ENCODE results near the gene ZNF511.

DNA sequence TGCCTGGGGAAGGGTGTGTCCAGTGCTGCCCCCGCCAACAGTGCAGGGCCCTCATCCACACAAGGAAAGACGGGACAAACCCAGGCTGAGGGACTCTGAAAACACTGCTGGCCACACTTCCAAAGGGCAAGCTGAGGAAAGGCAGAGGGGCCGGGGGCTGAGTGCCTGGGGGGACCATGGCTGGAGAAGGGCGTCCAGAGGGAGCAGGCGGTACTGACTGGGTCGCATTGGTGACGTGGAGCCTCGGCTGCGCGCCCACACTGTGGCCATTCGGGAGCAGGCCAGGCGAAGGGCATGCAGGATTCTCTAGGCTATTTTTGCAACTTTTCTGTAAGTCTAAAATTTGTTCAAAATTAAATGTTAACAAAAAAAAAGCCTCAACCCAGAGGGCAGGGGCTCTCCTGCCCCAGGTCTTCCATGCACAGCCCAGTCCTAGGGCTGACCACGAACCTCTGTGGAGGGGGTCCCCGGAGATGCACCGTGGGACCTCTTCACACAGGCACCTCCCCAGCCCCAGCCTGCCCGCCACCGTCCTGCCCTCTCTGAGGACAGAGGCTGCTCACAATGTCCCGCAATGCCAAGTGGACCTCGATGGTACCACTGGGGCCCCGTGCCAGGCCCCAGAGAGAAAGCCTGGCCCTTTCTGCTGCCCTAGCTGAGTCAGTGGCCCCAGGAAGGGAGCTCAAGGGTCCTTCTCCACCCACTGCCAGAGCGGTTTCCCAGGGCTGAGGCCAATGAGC lies 42.5 kb upstream of the ZNF511 start:
- TF ChIP-seq, protein P1, sequence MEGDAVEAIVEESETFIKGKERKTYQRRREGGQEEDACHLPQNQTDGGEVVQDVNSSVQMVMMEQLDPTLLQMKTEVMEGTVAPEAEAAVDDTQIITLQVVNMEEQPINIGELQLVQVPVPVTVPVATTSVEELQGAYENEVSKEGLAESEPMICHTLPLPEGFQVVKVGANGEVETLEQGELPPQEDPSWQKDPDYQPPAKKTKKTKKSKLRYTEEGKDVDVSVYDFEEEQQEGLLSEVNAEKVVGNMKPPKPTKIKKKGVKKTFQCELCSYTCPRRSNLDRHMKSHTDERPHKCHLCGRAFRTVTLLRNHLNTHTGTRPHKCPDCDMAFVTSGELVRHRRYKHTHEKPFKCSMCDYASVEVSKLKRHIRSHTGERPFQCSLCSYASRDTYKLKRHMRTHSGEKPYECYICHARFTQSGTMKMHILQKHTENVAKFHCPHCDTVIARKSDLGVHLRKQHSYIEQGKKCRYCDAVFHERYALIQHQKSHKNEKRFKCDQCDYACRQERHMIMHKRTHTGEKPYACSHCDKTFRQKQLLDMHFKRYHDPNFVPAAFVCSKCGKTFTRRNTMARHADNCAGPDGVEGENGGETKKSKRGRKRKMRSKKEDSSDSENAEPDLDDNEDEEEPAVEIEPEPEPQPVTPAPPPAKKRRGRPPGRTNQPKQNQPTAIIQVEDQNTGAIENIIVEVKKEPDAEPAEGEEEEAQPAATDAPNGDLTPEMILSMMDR (IDR thresholded peaks at IDR 0.05): no peak
- no peak for TF ChIP-seq POLR2A (IDR thresholded peaks at IDR 0.05)
